Glomerular visceral epithelial cell (primary cell): ENCODE measurements around the gene GRAMD1C.
"Not testable (repeated sequence)": the region's sequence is repeated elsewhere in the genome, so short reads cannot be mapped to it uniquely, and the experiment has no call there.

Experiments
- DNase-seq: peaks from one replicate; pipeline ENCODE4 v3.0.0-alpha.2; 2016; ENCODE audit errors: extremely low spot score

GRAMD1C gene

GRCh38 chr3:113838631-113839209, at the start of gene GRAMD1C:
TSS of gene GRAMD1C (plus strand) at chr3:113838788. CDS start at chr3:113838910, 122 bp downstream.
- DNase-seq: peak; percentile 90

- DNase-seq: no peak
These were observed 47.2 kb upstream of the GRAMD1C start for GRCh38 chr3:113791381-113791780.

- DNase-seq: no peak
These were observed 44.1 kb upstream of the GRAMD1C start for GRCh38 chr3:113794526-113794925.

- no peak for DNase-seq
These were observed 42.9 kb upstream of the GRAMD1C start for GRCh38 chr3:113795693-113796092.

DNA sequence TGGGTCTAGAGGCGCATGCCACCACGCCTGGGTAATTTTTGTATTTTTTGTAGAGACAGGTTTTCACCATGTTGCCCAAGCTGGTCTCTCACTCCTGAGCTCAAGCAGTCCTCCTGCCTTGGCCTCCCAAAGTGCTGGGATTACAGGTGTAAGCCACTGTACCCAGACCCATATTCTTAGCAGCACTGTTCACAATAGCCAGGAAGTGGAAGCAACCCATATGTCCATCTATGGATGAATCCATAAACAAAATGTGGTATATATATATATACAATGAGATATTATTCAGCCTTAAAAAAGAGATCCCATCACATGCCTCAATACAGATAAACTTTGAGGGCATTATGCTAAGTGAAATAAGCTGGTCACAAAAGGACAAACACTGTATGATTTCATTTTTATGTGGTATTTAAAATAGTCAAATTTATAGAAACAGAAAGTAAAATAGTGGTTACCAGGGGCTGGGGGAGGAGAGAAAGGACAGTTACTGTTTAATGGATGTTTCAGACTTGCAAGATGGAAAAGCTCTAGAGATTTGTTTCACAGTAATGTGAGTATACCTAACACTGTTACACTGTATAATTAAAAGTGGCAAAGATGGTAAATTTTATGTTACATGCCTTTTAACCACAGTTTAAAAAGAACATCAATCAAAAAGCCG, 35.7 kb upstream of the GRAMD1C start:
- DNase-seq: no peak

DNA sequence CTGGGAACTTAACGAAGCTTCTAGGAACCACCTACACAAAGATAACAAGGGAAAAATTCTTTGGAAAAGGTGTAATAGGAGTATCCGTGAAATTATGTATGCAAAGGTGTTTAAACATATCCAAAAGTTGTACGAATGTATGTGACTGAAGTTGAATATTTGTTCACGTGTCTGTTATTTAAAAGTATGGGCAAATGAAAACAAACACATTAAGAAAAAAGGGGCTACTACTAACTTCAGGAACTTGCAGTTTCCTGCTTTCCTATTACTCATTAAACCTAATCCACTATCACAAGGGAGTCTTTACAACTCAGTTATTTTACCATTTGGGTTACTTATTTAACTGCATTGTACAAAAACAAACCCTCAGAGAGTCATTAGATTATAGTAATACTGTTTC, 33.9 kb upstream of the GRAMD1C start:
- DNase-seq: no peak

GRCh38 chr3:113805249-113805648, 33.3 kb upstream of the GRAMD1C start:
- no peak for DNase-seq

DNA sequence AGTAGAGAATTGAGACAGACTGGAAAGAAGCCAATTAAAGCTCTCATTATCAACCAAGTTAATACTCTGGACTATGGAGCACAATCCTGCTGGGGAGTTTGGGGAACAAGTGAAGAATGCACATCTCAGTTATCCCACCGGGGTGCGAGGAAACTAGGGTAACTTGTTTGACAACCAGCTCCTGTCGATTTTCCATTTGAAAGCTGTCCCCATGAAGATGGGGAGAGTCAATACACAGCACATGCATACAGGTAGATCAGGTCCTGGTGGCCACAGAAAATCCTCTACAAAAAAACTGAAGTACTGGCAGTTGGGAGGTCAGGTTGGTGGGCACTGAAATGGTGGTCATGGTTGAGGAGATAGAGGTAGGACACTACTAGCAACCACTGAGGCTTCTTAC, 25.7 kb upstream of the GRAMD1C start:
- no peak for DNase-seq

GRCh38 chr3:113819866-113820265, 18.7 kb upstream of the GRAMD1C start:
- DNase-seq: no peak

DNA sequence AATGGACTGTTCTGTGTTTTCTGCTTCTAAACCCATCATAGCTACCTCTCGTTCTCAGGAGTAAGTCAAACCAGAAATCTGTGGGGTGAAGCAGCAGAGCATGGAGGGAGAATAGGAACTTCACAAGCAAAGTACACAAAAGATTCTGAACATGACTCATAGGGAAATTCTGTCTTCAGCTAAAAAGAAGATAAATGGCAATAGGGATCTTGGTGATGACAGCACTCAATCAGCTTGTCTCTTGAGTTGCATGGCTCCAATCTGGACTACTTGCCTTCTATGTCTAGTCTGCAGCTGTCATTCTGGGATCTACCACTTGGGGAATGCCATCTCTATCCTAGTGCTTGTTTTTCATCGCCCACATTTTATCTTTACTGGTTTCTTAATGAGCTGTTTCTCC, 13.5 kb upstream of the GRAMD1C start:
- DNase-seq: peak; percentile 63

DNA sequence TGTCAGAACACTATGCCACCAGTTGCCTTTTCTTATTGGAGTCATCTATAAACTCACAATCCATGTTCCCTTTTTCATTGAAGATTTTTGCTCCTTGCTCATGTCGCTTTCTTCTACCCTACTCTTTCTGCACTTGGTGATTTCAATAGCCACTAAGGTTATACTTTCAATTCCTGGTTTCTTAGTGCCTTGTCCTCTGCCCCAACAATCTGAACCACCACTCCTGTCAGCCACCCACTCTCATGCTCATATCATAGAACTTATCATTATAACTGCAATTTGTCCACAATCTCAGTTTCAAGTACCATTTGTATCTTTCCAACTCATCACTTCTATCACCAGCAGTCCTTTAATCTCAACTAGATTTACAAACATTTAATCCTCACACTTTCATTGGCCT, 10.0 kb upstream of the GRAMD1C start:
- DNase-seq: no peak

DNA sequence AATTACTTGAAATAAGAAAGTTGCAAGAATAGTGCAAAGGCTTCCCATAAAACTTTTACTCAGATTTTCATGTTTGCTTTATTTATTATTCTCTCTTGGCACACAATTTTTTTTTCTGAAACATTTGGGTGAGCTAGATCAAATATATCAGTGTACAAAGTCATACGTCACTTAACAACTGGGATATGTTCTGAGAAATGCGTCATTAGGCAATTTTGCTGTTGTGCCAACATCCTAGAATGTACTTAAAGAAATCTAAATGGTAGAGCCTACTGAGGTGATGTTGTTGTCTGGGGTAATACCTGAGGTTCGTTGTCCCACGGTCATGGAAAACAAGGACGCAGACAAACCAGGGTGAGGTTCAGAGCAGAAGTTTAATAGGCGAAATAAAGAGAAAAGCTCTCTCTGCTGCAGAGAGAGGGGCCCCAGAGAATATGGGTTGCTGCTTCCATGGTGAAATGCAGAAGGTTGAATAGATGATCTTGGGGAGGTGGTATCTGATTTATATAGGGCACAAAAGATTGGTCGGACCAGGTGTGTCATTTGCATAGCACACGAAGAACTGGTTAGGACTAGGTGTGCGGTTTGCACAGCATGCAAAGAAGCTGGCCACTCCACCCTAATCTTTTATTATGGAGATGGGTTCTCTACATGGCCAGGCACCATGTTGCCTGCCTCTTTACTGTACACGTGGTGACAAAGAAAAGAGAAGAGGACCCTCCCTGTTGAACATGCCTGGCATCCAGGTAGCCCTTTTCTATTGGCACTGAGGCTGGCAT, 8.8 kb upstream of the GRAMD1C start:
- DNase-seq: no peak

DNA sequence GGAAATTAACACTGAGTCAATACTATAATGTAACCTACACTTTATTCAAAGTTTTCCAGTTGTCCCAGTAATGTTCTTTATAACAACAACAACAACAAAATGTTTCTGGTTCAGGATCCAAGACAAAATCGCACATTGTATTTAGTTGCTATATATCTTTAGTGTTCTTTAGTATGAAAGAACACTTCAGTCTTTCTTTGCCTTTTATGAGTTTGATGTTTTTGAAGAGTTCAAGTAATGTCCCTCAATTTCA, 7.6 kb upstream of the GRAMD1C start:
- no peak for DNase-seq

DNA sequence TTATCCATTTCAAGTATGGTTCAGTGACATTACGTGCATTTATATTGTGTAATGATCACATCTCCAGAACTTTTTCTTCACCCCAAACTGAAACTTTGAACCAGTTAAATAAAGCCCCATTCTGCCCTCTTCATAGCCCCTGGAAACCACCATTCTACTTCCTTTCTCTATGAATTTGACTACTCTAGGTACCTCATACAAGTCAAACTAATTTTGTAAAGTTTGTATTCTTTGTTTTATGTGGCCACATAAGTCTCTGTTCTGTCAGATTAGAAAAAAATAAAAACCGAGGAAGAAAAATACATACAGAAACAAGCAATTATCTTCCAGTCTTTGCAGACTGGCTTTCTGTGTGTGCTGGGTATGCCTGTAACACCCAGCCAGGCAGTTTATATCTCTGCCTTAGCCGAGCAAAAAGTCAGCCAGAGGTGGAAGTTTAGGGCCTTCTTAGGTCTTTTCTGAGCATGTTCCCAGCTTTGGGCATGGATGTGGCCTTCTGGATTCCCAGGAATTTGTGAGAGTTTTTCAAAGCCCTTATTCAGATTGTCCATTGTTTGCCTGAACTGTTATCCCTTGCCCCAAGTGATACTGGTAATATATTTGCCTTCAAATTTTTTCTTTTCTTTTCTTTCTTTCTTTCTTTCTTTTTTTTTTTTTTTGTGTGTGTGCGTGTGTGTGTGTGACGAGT, 6.0 kb upstream of the GRAMD1C start:
- no peak for DNase-seq

DNA sequence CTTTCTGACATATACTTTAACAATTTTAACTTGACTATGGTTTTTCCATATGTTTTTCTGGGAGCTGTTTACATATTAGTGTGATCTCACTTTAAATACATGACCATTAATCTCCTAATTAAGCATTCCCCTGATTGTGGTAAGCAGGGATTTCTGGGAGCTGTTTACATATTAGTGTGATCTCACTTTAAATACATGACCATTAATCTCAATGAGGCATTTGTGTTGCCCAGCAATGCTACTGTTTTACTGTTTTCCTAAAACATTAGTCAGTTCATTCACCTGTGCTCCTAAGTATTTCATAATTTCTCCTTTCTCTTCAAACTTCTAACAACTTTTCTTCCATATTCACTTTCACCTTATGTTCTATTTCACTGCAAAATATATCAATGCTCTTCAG, 3.6 kb upstream of the GRAMD1C start:
- DNase-seq: no peak

GRCh38 chr3:113839551-113839950, 963 bp downstream of the GRAMD1C start:
- DNase-seq: no peak

- DNase-seq: peak; percentile 37
These were observed 6.1 kb downstream of the GRAMD1C start for GRCh38 chr3:113844622-113845222.

- no peak for DNase-seq
These were observed 8.7 kb downstream of the GRAMD1C start for GRCh38 chr3:113847247-113847646.

- no peak for DNase-seq
These were observed 9.3 kb downstream of the GRAMD1C start for GRCh38 chr3:113847664-113848461.

DNA sequence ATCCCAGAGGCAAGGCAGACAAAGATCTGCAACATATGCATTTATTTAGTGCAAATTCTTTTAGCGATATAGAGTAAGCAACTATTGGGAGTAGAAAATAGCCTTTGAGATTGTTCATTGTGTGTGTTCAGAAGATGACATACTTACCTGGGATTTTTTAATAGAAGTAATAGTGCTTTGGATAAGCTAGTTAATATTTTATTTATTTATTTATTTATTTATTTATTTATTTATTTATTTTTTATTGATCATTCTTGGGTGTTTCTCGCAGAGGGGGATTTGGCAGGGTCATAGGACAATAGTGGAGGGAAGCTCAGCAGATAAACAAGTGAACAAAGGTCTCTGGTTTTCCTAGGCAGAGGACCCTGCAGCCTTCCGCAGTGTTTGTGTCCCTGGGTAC, 10.5 kb downstream of the GRAMD1C start:
- not testable (repeated sequence) for DNase-seq

DNA sequence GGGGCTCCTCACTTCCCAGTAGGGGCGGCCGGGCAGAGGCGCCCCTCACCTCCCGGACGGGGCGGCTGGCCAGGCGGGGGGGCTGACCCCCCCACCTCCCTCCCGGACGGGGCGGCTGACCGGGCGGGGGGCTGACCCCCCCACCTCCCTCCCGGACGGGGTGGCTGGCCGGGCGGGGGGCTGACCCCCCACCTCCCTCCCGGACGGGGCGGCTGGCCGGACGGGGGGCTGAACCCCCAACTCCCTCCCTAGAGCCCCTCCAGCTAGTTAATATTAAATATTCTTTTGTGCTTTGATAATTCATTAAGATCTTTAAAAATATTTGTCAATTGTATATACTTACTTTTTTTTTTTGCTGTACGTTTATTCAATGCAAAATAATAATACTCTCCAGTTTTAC, 11.3 kb downstream of the GRAMD1C start:
- not testable (repeated sequence) for DNase-seq
